GDM1 (cell line): Measurements from ENCODE around the gene MEOX1.
"Not testable (repeated sequence)": the region's sequence is repeated elsewhere in the genome, so short reads cannot be mapped to it uniquely, and the experiment has no call there.

Experiments used
- DNase-seq: peaks from one replicate; lab custom pipeline; 2025; lab: John Stamatoyannopoulos, UW

The MEOX1 gene

DNA sequence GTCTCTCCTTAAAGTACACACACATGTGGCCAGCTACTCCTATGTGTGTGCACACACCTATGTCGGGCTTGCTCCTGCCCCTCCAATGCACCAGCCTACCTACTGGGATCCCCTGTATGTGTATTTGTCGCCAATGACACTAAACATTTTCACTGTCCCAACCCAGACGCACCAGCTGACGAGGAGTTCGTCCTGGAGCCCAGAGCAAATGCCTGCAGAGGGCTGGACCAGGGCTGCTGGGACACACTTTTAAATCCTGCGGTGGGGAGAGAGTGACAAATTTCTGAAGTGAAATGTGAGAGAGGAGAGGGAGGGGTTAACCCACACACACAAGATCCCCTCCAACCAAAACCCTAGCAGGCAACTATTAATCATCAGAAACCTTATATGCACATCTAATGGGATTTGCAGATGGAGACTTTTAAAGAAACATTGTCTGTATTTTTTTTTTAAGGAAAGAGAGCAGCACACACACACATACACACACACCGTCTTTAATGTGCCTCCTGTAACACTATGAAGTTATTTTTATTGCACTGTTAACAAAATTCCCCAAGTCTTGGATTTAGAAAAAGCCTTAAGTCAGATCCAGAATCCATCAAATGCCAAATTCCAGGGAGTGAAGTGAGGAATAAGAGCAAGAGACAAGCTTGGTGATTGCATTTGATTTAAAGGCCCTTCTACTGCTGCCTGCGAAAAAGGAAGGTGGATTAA is at the start of gene MEOX1:
Gene MEOX1, minus strand, starts transcription at position 224 of the 714 bp plus-strand sequence. CDS start 388 bp downstream, outside the sequence.
- DNase-seq = no peak

GRCh38 chr17:43710101-43710500 is 48.4 kb upstream of the MEOX1 start:
- no peak for DNase-seq

GRCh38 chr17:43709210-43709609 is 47.5 kb upstream of the MEOX1 start:
- DNase-seq = no peak

- DNase-seq = no peak
These were observed 45.5 kb upstream of the MEOX1 start for GRCh38 chr17:43707184-43707583.

- no peak for DNase-seq
These were observed 44.5 kb upstream of the MEOX1 start for GRCh38 chr17:43706235-43706634.

DNA sequence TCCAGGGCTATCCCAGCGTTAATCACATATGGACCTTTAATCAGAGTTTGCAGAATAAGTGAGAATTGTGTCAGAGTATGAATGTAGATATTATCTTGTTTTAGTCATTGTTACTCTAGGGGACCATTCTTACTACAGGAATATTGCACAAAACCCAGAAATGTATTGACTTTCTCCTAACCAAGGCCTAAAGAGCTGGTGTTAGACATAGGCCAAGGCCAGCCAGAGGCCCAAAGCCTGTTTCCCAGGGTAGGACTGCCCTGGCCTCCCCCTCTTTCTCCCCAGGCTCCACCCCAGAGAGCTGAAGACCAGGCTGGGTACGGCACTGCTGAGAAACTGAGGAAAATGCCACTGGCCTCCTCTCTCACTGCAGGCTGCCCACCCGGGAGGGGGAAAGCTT is 41.9 kb upstream of the MEOX1 start:
- no peak for DNase-seq

- DNase-seq = no peak
These were observed 40.9 kb upstream of the MEOX1 start for GRCh38 chr17:43702637-43703036.

DNA sequence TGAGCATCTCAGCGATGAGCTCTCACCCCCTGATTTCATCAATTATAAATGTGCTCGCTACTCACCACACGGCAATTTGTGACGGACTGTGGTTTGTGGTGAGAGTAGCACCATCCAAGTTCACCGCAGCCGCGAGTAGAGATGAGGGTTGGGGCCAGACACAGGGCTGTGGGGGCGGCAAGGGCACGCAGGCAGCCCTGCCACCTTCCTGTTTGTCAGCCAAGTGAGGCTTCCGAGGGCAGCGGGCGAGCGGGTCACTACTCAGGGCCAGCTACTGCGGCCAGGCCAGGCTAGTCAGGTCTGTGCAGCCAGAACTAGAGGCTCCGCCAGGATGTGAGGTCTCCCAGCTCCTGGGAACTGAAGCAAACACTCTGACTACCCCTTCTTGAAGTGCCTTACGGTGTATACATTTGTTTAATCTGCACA is 39.6 kb upstream of the MEOX1 start:
- DNase-seq = peak; percentile 52

- no peak for DNase-seq
These were observed 37.7 kb upstream of the MEOX1 start for GRCh38 chr17:43699438-43699756.

DNA sequence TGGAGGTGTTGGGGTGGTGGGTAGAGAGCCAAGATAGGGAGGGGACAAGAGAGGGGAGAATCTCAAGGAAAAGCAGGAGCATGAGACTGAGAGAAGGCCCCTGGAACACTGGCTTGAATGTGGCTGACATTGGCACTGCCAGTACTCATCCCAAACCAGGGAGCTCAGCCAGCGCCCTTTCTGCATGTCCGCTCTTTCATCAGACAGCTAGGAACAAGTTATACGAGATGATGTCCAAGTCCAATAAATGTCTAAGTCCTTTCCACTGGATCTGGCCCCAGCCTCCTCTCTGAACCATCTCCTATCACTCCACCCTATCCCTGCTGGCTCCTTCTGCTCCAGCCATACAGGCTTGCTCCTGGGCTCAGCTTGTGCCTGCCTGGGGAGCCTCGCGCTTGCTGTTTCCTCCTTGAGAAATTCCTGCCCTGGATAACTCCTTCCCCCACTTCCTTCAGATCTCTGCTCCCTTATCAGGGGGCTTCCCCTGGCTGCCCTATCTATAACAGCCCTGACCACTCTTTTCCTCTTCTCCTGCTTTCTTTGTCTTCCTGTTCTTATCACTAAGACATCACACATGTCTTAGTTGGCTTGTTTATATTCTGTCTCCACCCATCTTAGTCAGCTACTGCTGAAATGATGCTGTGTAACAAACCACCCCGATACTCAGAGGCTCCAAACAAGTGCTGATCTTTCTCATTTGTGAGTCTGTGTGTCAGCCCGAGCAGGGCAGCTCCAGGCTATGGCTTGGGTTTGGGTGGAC is 37.1 kb upstream of the MEOX1 start:
- DNase-seq = no peak

DNA sequence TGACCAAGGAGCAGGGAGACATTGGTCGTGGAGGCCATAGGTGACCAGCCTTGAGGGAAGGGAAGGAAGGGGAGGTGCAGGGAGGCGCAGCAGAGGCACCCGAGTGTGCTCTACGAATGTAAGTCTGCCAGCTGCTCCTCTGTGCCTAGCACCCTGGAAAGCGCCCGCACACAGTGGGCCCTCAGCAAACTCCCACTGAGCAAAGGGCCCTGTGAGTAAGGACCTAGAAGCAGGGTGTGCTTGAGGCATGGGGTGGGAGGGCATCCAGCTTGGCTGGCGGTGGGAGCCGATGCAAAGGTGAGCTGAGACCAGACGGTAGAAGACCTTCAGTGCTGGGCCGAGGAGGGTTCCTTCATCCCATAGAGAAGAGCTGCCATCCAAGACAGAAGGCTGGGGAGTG is 36.2 kb upstream of the MEOX1 start:
- no peak for DNase-seq

DNA sequence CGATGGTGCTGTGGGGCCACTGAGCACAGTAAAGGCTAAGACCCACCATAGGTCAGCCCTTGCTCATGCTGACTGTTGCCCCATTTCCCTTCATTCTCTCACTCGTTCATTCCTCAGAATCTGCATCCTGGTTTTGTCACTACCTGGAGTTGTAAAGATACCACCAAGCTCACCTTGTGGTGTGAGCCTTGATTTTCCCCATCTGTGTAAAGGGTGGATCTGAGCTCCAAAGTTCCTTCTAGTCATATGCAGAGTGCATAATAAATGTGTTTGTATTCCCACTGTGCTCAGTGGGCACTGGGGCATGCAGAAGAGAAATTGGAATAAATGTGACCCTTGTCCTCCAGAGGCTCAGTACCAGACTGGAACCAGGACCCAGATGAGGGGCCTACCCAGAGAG is 35.2 kb upstream of the MEOX1 start:
- no peak for DNase-seq

DNA sequence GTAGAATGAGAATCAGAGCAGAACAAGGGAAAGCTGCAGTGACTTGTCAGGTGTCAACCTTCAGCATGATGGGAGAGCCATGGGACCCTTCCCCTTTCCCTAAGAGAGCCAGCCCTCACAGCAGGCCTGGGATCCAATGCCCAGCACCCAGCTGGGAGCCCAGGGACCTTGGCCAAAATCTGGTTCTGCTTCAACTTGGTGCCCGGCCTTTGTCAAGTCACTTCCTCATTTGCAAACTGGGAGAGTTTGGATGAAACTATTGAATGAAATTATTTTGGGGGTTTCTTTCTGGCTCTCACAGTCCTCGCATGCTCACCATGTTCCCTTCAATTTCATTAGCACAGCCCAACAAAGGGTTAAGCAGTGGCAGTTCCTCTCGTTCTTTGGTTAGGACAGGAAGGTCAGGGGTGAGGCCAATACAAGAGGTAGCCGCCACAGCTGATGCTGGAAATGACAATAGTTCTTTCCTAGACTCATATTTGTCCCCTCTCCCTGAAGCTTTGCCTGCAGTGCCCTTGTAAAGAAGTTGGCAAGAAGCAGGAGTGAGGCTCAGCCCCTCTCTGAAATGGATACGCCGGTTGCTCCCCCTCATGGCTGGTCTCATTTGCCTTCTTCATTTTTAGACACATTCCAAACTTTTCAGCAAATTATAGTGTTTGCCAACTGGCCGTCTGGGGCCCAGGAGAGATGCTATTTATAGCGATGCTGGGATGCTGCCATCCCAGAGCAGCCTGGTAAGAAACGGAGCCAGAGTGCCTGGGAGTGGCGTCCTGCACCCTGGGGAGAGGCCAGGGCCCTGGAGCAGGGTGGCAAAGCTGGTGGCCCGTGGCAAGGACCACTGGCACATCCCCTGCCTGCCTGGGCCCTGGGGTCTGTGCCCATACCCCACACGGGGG is 34.5 kb upstream of the MEOX1 start:
- DNase-seq = no peak

DNA sequence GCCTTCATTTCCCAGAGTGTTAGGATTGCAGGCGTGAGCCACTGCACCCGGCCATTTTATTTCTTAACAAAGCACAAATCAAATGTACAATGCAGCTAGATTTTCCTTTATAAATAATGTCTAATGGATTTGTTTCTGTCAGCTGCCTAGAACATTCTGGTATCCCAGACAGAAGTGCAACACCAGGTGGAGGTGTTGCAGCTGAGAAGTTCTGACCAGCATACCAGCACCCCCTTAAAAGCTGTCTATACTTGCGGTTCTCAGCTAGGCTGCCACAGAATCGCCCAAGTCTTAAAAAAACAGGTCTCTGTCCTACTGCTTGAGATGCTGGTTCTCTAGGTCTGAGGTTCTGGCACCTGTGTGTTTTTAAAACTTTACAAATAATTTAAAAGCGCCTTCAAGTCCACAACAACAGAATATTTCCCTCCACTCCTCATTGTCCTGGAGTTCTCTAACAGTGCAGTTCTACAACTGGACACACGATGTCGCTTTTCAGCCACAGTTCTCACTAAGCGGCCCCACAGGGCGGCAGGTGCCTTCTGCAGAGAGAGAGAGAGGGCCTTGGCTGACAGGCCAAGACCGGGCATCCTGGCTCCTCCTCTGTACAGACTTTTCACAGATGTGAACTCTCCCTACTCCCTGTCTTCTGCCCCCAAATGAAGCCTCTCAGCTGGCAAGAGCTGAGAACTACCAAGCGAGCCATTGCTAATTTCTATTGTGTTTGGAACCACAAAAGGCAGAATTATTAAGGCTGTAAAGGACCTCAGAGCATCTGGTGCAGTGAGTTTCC is 32.6 kb upstream of the MEOX1 start:
- DNase-seq = peak; percentile 59

GRCh38 chr17:43691317-43691693 is 29.6 kb upstream of the MEOX1 start:
- no peak for DNase-seq

GRCh38 chr17:43690624-43691316 is 29.0 kb upstream of the MEOX1 start:
- no peak for DNase-seq

GRCh38 chr17:43689814-43690213 is 28.1 kb upstream of the MEOX1 start:
- DNase-seq = no peak

- DNase-seq = no peak
These were observed 27.4 kb upstream of the MEOX1 start for GRCh38 chr17:43689131-43689530.

DNA sequence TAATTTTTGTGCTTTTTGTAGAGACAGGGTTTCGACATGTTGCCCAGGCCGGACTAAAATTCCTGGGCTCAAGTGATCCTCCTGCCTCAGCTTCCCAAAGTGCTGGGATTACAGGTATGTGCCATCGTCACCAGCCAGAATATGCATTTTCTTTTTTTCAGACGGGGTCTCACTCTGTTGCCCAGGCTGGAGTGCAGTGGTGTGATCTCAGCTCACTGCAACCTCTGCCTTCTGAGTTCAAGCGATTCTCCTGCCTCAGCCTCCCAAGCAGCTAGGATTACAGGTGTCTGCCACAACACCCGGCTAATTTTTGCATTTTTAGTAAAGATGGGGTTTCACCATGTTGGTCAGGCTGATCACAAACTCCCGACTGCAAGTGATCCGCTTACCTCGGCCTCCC is 25.2 kb upstream of the MEOX1 start:
- not testable (repeated sequence) for DNase-seq

DNA sequence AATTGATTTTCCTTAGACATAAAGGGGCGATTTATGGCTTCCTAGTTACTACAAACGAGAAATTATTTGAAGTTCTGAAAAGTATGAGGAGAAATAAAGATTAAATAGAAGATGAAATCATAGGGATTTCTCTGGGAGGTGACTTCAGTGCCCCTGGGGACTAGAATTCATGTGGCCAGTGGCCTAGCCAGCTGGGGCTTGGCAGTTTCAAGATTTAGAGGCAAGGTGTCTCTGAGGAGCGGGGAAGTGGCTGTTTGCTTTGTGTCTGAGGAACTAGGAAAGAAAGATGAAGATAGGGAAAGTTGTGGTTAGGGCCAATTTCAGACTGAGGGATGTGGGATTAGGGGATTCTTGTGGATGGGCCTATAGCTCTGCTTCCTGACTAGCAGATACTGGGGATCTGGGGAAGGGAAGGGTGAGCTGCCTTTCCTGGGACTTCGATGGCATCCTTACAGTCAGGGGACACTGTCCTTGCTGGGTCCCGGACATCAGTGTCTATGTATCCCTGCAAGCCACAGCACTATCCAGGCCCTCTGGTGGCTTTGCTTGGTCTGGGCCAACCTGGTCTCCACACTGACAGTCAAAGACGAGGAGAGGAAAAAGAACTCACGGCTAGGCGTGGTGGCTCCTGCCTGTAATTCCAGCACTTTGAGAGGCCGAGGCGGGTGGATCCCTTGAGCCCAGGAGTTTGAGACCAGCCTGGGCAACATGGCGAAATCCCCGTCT is 22.4 kb upstream of the MEOX1 start:
- DNase-seq = no peak

DNA sequence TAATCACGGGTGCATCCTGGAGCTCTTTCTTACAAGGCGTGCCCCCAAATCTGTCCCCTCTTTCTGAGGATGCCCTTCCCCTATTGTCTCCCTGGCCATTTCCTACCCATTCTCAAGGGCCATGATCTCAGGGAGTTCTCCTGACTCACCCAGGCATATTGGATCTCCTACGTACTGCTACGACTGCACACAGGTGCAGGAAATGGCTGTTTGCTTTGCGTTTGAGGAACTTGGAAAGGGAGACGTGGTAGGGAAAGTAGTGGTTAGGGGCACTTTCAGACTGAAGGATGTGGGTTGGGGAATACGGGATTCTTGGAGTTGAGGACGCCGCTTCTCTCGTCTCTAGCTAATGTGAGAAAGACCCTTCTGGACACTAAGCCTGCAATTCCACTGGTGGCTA is 18.7 kb upstream of the MEOX1 start:
- peak; percentile 14 for DNase-seq
